GM18520 (cell line): Measurements from ENCODE around the gene NMRK1.

Experiments used
- ATAC-seq: cut with Tn5 transposase; IDR thresholded peaks from one replicate; pipeline ENCODE4 v1.9.1; 2021; ENCODE audit not compliant: unreplicated experiment

NMRK1 gene

DNA sequence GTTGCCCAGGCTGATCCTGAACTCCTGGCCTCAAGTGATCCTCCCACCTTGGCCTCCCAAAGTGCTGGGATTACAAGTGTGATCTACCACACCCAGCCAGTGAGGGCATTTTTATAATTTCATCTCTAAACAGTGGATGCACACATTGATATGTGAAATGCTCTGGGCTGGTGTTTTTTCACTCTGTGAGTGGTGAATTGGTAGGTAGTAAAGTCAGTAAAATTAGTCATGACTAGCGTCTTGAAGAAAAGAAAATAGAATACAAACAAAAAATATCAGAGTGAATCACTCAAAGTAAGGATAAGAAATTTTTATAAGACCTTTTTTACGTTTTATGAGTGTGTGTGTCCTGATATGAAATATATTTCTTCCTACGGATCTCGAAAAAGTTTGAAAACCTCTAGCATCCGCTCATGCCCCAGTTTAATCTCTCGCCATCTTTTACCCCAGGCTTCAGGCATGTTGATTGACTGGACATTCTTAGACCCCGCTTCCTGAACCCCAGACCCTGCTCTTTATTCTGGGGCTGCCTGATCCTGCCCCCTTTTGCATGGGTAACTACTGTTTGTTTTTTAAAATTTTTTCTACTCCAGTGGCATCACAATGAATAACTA, 14.3 kb upstream of the NMRK1 start:
- no peak for ATAC-seq

DNA sequence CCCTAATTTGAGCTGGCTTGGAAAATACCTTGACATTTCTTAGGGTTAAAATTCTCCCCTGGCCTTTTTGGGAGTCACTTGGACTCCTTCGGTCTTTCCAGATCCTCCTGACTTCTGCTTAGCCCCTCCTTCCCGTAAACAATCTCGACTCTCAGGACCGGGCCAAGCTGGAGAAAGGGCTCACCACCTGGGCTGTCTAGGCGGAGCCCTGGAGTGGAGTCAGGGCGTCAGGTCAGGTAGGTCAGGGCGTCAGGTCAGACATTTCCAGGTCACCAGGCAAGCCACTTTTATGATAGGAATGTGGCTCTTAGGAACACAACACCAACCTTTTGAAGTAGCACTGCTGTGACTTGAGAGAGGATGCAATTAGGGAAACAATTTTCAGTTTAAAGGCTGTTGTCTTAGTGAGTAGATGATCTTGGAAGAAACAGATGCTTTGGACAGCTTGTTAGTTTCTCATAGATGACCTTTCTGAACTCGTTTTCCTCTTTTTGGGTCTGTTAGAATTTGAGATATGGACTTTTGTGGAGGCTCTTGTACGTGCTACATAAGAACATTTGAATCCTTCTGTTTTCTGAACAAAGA, 13.1 kb upstream of the NMRK1 start:
- ATAC-seq: no peak

DNA sequence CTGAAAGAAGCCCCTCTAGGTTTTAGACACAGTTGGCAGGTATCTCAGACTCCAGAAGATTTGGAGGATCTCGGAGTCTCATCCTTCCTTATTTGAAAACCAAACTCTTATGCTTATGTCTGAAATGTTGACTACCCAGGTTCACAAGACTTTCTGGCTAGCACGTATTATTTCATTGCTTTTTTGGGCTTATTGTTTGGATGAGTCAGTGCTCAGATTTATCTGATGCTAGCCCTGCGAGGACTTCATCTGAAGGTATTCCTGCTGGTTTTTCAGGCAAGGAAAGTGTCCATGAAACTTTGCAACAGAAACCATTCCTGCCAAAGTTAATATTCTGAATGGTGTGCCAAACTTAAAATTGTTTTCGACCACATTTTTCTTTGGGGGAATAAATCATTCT, 8.8 kb upstream of the NMRK1 start:
- no peak for ATAC-seq

DNA sequence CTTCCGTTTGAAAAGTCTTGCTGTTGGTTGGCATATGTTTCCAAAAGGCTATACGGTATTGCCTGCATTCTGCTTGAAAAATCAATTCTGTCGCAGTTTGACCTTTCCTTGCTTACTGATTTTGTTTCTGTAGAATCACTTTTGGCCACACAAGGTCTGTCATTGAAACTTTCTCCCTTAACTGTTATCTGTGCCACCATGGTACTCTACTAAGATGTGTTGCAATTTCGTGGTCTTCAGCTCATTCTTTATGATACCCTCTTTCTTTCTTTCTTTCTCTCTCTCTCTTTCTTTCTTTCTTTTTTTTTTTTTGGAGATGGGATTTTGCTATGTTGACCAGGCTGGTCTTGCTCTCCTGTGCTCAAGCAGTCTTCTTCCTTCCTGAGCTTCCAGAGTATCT, 4.8 kb upstream of the NMRK1 start:
- ATAC-seq: no peak

DNA sequence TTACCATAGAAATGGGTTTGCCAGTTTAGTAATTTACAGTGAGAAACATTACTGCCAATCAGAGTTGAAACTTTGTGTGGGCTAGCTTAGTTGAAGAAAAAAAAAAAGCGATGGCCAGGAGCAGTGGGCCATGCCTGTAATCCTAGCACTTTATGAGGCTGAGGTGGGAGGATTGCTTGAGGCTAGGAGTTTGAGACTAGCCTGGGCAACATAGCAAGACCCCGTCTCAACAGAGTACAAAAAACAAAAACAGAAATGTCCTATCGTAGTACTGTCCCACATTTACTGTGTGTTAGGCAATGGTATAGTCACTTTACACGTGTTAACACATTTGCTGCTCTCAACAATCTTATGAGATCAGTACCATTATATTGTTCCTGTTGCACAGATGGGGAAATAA, 2.6 kb upstream of the NMRK1 start:
- ATAC-seq: no peak

DNA sequence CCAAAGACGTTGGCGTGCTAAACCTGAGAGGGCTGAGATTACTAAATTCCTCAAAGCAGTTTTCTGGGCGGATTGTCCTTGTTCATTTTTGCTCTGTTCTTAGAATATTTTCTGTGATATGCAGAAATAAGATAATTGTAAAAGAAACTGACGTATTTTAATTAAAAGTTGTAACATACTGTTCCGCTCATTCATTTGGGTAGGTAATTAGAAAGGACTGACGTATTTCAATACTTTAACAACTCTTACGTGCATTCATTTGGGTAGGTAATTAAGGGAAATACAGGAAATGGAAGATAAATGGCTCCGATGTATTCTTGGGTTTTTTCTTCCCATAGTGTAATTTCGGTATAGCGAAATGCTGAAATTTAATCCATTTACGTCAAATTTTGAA, 1.4 kb upstream of the NMRK1 start:
- no peak for ATAC-seq

DNA sequence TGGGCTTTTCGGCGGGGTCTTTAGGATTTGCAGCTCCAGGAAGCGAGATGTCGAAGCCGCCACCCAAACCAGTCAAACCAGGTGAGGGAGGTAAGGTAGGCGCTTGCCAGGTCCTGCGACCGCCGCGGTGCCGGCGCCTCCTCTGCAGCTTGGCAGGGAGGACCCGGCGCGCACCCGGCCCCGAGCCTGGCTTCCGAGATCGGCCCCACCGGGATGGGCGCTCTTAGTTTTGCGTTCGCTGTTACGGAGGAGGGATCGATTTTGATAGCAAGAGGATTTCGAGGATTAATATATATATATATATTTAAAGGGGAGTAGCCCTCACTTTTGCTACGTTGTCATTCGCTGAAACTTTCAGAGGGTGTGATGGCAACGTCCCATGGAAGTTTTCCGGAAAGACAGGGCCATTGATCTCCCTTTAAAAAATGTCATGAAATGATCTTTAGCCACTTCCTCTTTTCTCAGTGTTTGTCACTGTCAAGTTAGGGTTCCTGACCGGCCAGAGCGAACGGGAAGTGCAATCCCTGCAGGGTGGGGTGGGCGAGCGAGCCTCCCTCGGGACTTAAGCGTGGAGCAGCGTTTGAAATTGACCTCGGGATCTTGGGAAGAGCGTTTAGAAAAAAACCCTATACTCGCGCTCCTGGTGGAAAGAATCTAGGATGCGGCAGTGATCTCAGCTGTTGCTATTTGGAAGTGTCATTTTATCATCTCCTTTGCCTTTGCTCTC, 854 bp upstream of the NMRK1 start:
- ATAC-seq: peak; percentile 17

DNA sequence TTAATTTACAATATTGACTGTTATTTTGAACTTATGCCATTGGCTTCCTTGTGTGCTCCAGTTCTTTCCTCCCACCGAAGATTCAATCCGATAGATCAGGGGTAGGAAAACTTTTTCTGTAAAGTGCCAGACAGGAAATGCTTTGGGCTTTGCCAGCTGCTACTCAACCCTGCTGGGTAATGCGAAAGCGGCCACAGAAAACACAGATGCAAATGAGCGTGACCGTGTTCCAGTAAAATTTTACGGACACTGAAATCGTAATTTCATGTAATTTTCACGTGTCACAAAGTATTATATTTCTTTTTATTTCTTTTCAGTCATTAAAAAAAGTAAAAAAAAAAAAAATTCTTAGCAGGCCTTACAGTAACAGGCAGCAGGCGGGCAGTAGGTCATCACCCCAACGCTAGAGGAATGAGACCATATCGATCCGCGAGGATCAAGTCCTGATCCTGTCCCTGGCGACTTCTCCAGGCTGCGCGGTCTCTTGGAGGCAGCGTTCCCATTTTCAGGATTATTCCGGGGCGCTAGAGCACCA, 599 bp downstream of the NMRK1 start:
- peak; percentile 16 for ATAC-seq

DNA sequence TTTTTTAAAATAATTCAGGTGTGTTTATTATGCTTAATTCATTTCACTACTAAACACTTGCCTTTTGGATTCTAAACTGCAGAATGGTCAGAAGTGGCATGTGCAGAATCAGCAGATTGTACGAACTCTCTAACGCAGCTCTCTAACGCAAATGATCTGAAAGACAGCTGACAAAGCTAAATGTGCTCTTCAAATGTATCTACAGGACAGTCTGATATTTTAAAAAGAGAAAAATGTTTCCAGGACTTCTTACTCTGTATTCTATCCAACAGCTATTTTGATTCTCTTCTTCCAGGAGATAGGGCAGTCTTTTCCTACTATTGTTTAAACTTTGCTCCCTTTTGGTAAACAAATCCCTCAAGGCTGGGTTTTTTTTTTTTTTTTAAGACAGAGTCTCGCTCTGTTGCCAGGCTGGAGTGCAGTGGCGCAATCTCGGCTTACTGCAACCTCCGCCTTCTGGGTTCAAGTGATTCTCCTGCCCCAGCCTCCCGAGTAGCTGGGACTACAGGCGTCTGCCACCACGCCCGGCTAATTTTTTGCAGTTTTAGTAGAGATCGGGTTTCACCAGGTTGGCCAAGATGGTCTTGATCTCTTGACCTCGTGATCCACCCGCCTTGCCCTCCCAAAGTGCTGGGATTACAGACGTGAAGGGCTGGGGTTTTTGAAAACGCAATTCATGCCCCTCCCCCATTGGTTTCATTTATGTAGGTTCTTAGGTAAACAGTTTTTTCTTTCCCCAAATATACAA, 1.2 kb downstream of the NMRK1 start:
- no peak for ATAC-seq

DNA sequence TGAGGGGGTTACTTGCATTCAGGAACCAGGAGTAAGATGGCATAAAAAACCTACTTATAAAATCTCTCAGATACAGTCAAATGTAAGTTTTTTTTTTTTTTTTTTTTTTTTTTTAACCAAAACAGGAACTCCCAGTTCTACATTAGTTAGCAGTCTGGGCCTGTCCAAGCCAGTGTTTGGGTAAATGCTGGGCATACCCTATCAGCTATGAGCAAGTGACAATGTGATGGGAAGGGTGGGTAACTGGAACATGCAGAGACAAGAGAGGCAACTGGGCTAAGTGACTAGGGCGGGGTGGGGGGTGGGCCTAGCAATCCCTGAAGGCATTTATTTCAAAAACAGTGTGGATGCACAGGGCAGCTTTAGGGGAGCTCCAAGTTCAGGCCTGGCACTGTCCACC, 2.3 kb downstream of the NMRK1 start:
- no peak for ATAC-seq

DNA sequence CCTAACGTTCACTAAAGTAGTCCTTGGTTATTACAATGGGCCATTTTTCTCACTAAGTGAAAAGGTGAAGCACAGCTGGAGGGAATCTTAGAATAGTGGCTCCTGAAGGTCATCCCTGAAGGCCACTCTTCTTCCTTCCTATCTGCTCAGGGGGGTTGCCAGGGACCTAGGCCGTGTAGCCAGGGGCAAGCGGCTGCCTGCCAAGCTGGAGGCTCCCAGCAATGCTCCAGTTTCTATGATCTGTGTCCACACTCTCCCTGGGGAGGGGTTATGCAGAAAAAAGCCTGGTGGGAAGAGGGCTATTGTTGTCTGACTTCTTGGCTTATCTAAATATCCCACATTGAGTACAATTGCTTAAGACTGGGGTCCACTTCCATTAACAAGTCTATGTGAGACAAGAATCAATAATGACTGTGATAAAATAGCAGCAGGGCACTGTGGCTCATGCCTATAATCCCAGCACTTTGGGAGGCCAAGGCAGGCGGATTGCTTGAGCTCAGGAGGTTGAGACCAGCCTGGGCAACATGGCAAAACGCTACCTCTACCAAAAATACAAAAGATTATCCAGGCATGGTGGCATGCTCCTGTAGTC, 3.8 kb downstream of the NMRK1 start:
- no peak for ATAC-seq

DNA sequence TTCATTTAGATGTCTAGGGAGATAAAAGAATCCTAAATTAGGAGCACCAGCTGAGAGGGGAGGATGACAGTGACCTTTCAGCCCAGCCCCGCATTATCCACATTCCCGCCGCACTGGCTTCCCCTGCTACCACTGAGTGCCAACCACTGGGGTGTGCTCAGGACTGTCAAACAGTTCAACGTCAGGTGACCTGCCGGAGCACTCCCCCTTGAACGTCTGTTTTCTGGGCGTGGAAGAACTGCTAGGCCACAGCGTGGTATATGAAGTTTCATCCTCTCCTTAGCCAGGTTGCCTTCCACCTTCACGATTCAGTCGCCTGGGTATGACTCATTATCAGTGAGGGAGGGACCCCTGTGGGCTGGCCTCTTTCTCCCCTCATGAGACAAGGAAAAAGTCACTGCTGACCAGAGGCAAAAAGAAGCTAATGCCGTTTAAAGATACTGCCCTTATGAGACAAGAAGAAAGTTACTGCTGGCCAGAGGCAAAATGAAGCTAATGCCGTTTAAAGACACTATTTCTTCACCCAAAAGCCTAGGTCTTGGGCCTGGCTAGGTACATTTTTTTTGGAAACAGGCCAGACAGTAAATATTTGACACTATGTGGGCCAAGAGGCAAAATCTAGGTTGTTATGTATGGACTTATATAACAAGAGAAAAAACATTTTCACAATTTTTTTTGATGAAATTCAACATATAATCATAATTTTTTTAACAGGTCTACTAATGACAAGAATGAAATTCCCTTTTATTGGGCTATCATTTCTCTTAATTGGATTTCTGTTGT, 4.6 kb downstream of the NMRK1 start:
- ATAC-seq: no peak

DNA sequence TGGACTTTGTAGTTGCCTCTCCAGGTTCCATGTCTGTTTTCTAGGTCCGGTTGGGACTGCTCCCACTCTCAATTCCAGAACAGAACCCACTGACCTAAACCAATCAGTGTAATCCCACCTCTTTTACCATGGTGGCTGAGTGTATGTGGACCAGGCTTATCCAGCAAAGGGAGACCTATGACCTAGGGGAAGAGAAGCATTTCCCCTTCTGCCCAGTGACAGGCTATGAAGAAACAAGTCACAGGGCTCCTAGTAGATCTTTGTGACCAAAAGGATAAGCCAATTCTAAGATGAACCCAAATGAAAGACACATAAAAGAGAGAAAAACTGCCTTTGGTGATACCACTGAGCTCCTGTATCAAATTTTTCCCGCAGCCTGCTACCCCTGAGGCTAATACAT, 6.3 kb downstream of the NMRK1 start:
- ATAC-seq: no peak

DNA sequence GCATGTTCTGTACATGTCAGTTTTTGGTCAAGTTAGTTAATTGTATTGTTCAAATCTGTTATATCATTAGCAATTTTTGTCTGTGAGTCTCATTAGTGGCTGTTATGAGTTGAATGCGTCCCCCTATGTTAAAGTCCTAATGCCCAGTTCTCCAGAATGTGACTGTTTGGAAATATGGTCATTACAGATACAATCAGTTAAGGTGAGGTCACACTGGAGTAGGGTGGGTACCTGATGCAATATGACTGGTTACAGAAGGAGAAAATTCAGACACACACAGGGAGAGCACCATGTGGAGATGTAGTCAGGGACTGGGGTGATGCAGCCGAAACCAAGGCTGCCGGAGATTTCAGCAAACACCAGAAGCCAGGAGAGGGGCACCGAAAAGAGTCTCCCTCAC, 15.1 kb downstream of the NMRK1 start:
- no peak for ATAC-seq

DNA sequence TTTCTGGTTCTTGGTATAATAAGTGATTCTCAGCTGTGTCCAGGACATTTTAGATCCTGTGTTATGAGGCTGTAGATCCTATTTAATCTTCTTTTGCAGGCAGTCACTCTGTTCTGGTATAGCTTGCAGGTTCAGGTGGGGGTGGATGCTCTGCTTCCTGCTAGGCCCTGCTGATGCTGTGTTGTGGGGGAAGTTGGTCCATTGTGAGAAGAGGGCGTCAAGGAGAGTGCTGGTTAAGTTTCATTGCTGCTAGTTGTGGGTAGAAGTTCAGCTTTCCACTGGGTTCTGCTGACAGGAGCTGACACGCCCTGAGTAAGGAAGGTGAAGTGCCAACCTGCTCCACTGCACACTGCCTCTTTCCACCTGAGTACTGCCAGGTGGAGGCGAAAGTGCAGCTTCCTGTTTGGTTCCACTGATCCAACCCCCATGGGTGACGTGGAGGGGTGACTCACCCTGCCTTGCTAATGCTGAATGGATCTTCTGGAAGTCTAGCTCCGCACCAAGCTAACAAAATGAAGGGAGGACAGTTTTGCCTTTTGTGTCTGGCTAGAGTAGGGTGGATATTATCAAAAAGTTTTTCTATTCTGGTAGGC, 16.3 kb downstream of the NMRK1 start:
- ATAC-seq: no peak

DNA sequence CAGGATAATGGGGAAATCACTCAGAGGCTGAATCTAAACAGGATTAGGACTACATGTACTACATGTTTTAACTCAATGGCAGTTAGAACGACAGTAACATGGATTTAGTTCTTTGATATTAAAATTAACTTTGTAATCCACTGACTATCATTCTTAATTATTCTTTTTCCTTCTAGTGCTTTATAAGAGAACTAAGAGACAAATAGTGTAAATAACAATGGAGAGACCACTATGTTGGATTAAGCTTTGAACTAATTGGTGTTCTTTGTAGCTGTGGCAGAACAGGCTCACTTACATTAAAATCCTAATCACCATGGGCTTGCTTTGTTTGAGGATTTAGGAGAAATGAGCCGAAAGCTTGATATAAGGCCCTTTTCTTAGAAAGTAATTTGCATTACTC, 18.8 kb downstream of the NMRK1 start:
- ATAC-seq: no peak

DNA sequence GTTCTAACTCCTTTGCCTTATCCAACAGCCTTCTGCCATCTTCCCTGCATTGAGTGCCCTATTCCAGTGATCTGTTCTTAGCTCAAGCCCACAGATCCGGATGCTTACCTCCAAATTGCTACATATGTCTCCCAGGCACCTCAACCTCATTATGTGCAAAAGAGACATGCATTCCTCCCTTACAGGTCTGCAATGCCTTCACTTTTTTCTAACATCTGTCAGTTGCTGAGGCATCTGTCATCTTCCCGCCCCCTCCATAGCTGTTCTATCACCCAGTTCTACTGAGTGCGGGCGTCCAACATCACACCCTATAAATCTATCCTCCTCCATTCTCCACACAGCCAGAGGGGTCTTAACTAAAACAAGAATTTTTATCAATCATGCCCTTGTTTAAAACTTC, 20.1 kb downstream of the NMRK1 start:
- no peak for ATAC-seq

DNA sequence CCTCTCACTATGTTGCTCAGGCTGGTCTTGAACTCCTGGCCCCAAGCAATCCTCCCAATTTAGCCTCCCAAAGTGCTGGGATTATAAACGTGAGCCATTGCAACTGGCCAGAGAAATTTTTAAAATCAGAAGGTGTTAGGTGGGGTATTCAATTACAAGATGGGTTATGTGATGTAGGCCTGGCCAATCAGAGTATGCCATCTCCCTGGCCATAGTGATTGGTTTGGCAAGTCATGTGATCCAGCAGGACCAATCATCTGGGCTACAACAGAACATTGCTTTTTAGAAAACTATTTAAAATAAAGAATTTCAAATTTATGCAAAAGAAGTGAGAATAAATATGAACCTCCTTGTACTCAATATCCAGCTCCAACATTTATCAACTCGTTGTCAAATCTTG, 22.4 kb downstream of the NMRK1 start:
- no peak for ATAC-seq

DNA sequence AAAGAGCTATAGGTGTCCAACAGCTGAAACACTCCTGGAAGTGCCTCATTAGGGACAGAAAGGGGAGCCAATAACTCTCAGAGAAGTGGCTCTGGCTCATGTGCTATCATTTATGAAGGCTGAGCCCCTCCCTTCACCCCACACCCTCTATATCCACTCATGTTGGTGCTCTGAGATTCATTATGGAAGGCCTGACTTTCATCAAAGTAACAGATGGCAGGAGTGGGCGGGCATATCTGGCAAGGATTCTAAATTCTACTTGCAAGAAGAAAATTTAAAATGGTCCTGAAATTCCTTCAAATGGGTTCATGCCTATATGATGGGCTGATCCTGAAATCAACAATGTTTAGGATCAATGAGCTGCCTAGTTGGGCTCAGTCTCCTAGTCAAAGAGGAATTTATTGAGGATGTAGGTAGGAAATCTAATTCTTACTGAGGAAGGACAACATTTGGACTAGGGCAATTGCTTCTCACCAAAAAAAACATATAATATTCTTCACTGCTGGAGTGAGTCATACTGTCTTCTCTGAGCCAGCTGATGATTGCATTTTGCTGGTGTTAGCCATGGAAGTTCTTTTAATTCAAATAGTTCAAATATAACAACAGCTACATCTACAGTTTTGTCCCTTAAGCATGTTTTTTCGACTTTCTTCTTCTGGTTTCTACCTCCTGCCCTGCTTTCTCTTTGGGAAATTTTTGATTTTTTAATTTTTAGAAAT, 23.5 kb downstream of the NMRK1 start:
- no peak for ATAC-seq
